Measurements from ENCODE around the gene ALDH3A2.

The ALDH3A2 gene

DNA sequence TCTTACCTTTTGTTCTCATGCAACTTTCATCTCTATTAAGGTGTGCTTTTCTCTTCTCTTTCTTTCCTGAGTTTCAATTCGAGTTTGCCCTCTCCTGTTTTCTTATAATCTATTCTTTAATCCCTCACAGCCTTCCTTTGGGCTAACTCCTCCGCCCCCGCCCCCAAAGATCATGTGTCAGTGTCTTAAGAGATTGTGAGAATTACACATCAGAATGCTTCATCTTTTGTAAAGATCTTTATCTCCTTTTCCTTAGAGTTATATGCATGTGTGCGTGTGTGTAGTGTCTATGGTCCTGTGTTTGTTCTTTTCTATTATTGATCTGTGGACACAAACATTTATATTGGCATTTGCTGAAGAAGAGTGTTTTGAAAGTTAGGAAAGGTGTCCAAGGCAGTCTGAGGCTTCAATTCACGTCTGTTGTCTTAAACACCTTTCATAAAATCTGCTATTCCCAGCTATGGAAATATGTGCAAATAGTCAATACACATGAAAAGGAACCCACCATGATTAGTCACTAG lies 6.1 kb upstream of the ALDH3A2 start:
- no peak for TF ChIP-seq ZNF565 (CRISPR knock-in tag; conservative IDR thresholded peaks at IDR 0.05; ENCODE audit: low read depth)
- TF ChIP-seq ZC3H10 (CRISPR knock-in tag; IDR thresholded peaks at IDR 0.05): no peak
- TF ChIP-seq ZNF8 (CRISPR knock-in tag; IDR thresholded peaks at IDR 0.05): no peak
- TF ChIP-seq GLIS3 (CRISPR knock-in tag; IDR thresholded peaks at IDR 0.05): no peak
- no peak for TF ChIP-seq PPARA (CRISPR knock-in tag; IDR thresholded peaks at IDR 0.05; ENCODE audit: borderline replicate concordance)
- no peak for TF ChIP-seq ESRRG (CRISPR knock-in tag; IDR thresholded peaks at IDR 0.05)
- TF ChIP-seq OSR1 (CRISPR knock-in tag; IDR thresholded peaks at IDR 0.05): no peak
- TF ChIP-seq SNAI2 (CRISPR knock-in tag; IDR thresholded peaks at IDR 0.05): no peak
- TF ChIP-seq ARNTL (CRISPR knock-in tag; IDR thresholded peaks at IDR 0.05; ENCODE audit: borderline replicate concordance, low read depth): no peak
- TF ChIP-seq, protein P1, sequence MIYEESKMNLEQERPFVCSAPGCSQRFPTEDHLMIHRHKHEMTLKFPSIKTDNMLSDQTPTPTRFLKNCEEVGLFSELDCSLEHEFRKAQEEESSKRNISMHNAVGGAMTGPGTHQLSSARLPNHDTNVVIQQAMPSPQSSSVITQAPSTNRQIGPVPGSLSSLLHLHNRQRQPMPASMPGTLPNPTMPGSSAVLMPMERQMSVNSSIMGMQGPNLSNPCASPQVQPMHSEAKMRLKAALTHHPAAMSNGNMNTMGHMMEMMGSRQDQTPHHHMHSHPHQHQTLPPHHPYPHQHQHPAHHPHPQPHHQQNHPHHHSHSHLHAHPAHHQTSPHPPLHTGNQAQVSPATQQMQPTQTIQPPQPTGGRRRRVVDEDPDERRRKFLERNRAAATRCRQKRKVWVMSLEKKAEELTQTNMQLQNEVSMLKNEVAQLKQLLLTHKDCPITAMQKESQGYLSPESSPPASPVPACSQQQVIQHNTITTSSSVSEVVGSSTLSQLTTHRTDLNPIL (CRISPR knock-in tag; IDR thresholded peaks at IDR 0.05; ENCODE audit: low read depth): no peak
- TF ChIP-seq ZFP3 (CRISPR knock-in tag; IDR thresholded peaks at IDR 0.05): no peak
- TF ChIP-seq ZFP30 (CRISPR knock-in tag; IDR thresholded peaks at IDR 0.05): no peak
- TF ChIP-seq BACH2 (CRISPR knock-in tag; IDR thresholded peaks at IDR 0.05; ENCODE audit: borderline replicate concordance): no peak
- no peak for ATAC-seq

DNA sequence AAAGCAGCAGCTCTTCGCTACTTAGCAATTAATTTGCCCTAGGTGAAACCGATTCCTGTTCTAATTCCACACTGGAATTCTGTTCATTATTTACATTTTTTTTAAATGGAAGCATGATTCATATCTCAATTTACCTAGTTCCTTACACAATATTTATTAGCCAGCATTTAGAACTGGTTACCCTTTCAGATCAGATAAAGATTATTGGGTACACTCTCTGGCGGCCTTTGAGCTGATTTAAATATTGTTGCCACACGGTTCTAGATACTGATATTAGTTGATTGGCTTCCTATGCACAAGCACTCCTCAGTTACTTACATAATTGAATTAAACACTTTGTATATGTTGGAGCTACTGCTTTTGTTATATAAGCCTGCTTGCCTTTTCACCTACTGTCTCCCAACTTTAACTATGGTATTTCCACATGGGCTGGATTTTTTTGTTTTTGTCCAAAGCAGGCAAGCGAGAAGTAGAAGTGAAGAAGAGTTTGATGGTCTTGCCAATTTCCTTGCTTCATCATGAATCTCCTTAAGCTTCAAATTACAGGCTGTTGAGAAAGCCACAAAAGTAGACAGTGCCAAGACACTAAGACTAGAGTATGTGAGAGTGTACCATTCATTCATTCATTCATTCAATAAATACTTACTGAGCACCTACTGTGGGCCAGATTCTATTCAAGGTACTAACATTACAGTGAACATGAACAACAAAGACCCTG lies 3.9 kb upstream of the ALDH3A2 start:
- ATAC-seq: no peak
- TF ChIP-seq SNAI2 (CRISPR knock-in tag; IDR thresholded peaks at IDR 0.05) (no peak), PPARA (CRISPR knock-in tag; IDR thresholded peaks at IDR 0.05; ENCODE audit: borderline replicate concordance) (no peak)

DNA sequence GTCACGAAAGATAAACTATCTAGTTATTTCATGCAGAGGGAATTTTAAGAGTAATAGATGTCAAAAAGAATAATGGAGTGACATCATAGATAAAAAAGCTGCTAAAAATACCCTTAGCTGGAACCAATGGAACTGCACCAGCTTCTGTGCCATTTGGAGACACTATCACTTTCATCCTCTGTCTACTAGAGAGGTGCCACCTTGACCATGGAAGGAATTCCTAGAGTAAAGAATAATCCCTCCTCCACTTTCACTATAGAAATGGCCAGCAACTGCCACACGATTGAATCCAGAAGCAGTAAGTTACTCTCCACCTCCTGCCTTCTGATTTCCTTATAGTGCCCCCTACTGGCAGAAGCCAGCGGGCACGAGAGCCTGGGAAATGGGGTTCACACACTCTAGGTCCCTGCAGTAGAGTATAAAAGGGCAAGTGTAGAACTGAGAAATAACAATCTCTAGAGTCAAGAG lies 2.8 kb upstream of the ALDH3A2 start:
- no peak for ATAC-seq
- no peak for TF ChIP-seq ZC3H10 (CRISPR knock-in tag; IDR thresholded peaks at IDR 0.05)
- 0 out of 2 replicates have a peak, but pooled peaks have one; percentile 16 for TF ChIP-seq ISL1 (CRISPR knock-in tag; IDR thresholded peaks at IDR 0.05)
- no peak for TF ChIP-seq ZNF565 (CRISPR knock-in tag; conservative IDR thresholded peaks at IDR 0.05; ENCODE audit: low read depth)
- no peak for TF ChIP-seq GLIS3 (CRISPR knock-in tag; IDR thresholded peaks at IDR 0.05)
- TF ChIP-seq, protein P2, sequence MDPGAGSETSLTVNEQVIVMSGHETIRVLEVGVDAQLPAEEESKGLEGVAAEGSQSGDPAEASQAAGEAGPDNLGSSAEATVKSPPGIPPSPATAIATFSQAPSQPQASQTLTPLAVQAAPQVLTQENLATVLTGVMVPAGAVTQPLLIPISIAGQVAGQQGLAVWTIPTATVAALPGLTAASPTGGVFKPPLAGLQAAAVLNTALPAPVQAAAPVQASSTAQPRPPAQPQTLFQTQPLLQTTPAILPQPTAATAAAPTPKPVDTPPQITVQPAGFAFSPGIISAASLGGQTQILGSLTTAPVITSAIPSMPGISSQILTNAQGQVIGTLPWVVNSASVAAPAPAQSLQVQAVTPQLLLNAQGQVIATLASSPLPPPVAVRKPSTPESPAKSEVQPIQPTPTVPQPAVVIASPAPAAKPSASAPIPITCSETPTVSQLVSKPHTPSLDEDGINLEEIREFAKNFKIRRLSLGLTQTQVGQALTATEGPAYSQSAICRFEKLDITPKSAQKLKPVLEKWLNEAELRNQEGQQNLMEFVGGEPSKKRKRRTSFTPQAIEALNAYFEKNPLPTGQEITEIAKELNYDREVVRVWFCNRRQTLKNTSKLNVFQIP (CRISPR knock-in tag; IDR thresholded peaks at IDR 0.05; ENCODE audit: borderline replicate concordance, low read depth): no peak

DNA sequence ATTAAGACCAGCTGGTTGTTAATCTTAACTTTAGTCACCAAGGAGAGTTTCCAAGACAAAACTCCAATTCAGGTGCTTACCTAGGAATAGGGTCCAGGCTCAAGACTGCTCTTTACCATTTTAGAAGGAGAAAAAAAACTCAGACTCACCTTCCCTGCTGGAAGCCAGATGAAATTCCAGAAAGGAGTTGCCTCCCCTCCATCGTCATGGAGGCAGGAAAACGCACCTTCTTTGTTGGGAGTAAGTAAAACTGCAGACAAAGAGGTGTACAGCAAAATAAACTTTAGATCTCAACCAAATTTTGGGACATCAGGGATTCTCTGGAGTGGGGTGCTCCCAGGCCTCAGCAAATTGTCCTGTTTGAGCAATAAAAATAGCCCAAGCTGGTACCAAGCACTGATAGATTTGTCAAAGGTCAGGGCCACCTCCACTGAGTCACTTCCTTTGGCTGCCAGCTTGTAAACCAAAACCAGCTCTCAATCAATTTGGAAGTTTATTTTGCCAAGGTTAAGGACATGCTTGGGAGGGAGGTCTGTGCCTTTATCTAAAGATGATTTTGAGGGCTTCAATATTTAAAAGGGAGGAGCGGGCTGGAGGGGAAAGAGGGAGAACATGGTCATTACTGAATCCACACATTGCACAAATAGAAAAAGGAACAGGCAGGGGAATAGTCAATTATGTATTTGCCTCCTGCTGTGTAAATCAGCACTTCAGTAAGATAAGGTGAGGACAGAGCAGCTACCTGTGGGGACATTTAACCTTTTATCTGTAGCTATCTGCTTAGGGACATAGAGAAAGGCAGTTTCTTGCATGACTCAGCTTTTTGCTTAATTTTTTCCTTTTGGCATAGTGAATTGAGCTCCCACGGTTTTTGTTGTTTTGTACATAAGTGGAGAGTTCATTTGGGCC lies 1.5 kb upstream of the ALDH3A2 start:
- TF ChIP-seq ARNTL (CRISPR knock-in tag; IDR thresholded peaks at IDR 0.05; ENCODE audit: borderline replicate concordance, low read depth): no peak
- TF ChIP-seq OSR1 (CRISPR knock-in tag; IDR thresholded peaks at IDR 0.05): no peak
- no peak for ATAC-seq

DNA sequence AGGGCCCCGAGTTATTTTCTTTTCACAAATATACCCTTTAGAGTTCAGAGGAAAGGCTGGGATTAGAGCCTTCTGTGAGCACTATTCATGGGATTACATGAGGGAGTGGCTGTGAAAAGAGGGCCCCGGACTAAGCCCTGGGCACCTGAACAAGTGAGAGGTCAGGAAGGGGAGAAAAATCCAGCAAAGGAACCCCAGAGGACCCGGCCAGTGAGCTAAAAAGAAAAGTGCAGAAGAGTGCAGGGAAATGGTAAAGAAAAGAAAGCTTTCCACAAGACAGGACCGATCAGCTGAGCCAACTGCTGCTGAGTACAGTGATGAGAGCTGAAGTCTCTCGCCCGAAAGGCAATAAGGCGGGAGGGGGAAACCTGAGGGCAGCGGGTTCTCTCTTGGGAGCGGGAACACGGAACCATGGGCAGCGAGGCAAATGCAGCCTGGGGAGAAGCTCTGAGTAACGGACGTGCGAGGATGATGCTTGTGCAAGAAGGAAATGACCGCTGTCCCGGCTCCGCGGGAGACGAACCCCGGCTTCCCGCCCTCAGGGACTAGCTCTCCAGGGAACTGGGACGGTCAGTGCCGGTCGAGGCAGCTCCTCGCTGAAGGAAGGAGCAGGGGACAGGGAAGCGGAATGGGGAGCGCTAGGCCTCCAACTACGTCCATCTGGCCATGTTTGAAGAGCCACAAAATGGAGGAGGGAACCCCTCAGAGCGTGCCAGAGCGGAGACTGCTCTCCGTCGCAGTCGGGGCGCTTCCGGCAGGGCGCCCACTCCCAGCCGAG lies 665 bp upstream of the ALDH3A2 start:
- peak; percentile 7 for ATAC-seq
- no peak for TF ChIP-seq ZNF8 (CRISPR knock-in tag; IDR thresholded peaks at IDR 0.05)
- TF ChIP-seq, protein P3, sequence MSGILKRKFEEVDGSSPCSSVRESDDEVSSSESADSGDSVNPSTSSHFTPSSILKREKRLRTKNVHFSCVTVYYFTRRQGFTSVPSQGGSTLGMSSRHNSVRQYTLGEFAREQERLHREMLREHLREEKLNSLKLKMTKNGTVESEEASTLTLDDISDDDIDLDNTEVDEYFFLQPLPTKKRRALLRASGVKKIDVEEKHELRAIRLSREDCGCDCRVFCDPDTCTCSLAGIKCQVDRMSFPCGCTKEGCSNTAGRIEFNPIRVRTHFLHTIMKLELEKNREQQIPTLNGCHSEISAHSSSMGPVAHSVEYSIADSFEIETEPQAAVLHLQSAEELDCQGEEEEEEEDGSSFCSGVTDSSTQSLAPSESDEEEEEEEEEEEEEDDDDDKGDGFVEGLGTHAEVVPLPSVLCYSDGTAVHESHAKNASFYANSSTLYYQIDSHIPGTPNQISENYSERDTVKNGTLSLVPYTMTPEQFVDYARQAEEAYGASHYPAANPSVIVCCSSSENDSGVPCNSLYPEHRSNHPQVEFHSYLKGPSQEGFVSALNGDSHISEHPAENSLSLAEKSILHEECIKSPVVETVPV (CRISPR knock-in tag; IDR thresholded peaks at IDR 0.05): 0 out of 2 replicates have a peak, but pooled peaks have one; percentile 57
- TF ChIP-seq ZFP3 (CRISPR knock-in tag; IDR thresholded peaks at IDR 0.05): peak; percentile 27; the same call in 1 of the 2 replicates
- no peak for TF ChIP-seq BACH2 (CRISPR knock-in tag; IDR thresholded peaks at IDR 0.05; ENCODE audit: borderline replicate concordance)
- TF ChIP-seq GLIS3 (CRISPR knock-in tag; IDR thresholded peaks at IDR 0.05): no peak; the same call in 1 of the 2 replicates
- TF ChIP-seq, protein P4, sequence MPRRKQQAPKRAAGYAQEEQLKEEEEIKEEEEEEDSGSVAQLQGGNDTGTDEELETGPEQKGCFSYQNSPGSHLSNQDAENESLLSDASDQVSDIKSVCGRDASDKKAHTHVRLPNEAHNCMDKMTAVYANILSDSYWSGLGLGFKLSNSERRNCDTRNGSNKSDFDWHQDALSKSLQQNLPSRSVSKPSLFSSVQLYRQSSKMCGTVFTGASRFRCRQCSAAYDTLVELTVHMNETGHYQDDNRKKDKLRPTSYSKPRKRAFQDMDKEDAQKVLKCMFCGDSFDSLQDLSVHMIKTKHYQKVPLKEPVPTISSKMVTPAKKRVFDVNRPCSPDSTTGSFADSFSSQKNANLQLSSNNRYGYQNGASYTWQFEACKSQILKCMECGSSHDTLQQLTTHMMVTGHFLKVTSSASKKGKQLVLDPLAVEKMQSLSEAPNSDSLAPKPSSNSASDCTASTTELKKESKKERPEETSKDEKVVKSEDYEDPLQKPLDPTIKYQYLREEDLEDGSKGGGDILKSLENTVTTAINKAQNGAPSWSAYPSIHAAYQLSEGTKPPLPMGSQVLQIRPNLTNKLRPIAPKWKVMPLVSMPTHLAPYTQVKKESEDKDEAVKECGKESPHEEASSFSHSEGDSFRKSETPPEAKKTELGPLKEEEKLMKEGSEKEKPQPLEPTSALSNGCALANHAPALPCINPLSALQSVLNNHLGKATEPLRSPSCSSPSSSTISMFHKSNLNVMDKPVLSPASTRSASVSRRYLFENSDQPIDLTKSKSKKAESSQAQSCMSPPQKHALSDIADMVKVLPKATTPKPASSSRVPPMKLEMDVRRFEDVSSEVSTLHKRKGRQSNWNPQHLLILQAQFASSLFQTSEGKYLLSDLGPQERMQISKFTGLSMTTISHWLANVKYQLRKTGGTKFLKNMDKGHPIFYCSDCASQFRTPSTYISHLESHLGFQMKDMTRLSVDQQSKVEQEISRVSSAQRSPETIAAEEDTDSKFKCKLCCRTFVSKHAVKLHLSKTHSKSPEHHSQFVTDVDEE (CRISPR knock-in tag; IDR thresholded peaks at IDR 0.05): no peak

All from SK-N-SH treated with all-trans-retinoic acid at 6 μM for 48 hours (cell line).